Prostate gland (tissue), 2 donors: ENCODE results near the gene ETV6.

ENCODE experiments used
- CTCF ChIP-seq, 4 experiments: fragments of 200-600 bp in 2 of 4; fragments of 450-650 bp in 2 of 4; sonication (generic) in 2 of 4; IDR thresholded peaks; 1 replicate in 3 of 4; 2 replicates in 1 of 4; pipeline ENCODE4 v1.5.1; 2016 to 2019; ENCODE audit warnings: antibody characterized with exemption in 4 of 4, mild to moderate bottlenecking in 2 of 4, moderate library complexity in 2 of 4
- POLR2A ChIP-seq: fragments of 450-650 bp; IDR thresholded peaks from one replicate; pipeline ENCODE4 v1.6.1; 2016; ENCODE audit warnings: antibody characterized with exemption, mild to moderate bottlenecking
- POLR2AphosphoS5 ChIP-seq: sonication (generic); formaldehyde crosslinking; IDR thresholded peaks from one replicate; pipeline ENCODE4 v1.6.1; 2017; ENCODE audit warnings: antibody characterized with exemption

GRCh38 chr12:11881835-11882234 lies 232.4 kb downstream of the ETV6 start:
- no peak for TF ChIP-seq CTCF (IDR thresholded peaks at IDR 0.05)
- TF ChIP-seq POLR2A = no peak
- TF ChIP-seq POLR2AphosphoS5 = no peak
